Ectodermal cell (in vitro differentiated cells): ENCODE measurements around the gene NOC4L. TPM values are rescaled to one million over a fixed set of nuclear protein-coding genes. Genes with fewer than 3 reads are reported as not detected.
"Not testable (repeated sequence)": the region's sequence is repeated elsewhere in the genome, so short reads cannot be mapped to it uniquely, and the experiment has no call there.

Experiments
- H3K27ac ChIP-seq: 2 replicates; pipeline ENCODE4 v1.7.0; 2013; ENCODE audit warnings: mild to moderate bottlenecking, low read depth, low read length; ENCODE audit not compliant: insufficient read depth, poor library complexity, severe bottlenecking
- H3K27me3 ChIP-seq: 2 replicates; pipeline ENCODE4 v1.7.0; 2013; ENCODE audit warnings: mild to moderate bottlenecking, low read length; ENCODE audit not compliant: insufficient read depth, control insufficient read depth, poor library complexity, severe bottlenecking
- H3K36me3 ChIP-seq: one replicate; pipeline ENCODE4 v1.7.0; 2013; ENCODE audit warnings: low read length; ENCODE audit not compliant: control insufficient read depth, insufficient read depth
- H3K4me1 ChIP-seq: one replicate; pipeline ENCODE4 v1.7.0; 2013; ENCODE audit warnings: low read length; ENCODE audit not compliant: control insufficient read depth, insufficient read depth
- H3K4me3 ChIP-seq: 2 replicates; pipeline ENCODE4 v1.7.0; 2013; ENCODE audit warnings: low read depth, low read length, control low read depth; ENCODE audit not compliant: insufficient read depth
- H3K9me3 ChIP-seq: 2 replicates; pipeline ENCODE4 v1.7.0; 2013; ENCODE audit warnings: mild to moderate bottlenecking, low read length, moderate library complexity; ENCODE audit not compliant: control insufficient read depth
- WGBS, 2 experiments: methylation state at CpG; one replicate each; pipeline ENCODE4 v1.1.7; 2013; ENCODE audit warnings: missing lambda C conversion rate in 2 of 2; 5-methylcytosine and 5-hydroxymethylcytosine counted together
- polyA plus RNA-seq, 4 experiments: library from polyadenylated mRNA; stranded (reverse); fragments of 50-300 nt; gene quantifications; one replicate each; pipeline ENCODE4 v1.2.3, GENCODE V29; 2013

The NOC4L gene
- 33.9 TPM for polyA plus RNA-seq (2013, experiment 1 of 4)
- polyA plus RNA-seq (2013, experiment 2 of 4), result 33.1 TPM
- polyA plus RNA-seq (2013, experiment 3 of 4), result 25.5 TPM
- polyA plus RNA-seq (2013, experiment 4 of 4), result 19.8 TPM

- H3K27ac ChIP-seq, result peak within 1 kb of the TSS; percentile 50
- 0% methylated on average over 100 of the region's 100 CpGs for WGBS, 2 experiments
- H3K27me3 ChIP-seq, result no peaks in the 10 kb centered on the region
These were observed at the start of gene NOC4L, which contains the start of gene DDX51 for GRCh38 chr12:132144115-132144809. TSS of gene NOC4L (plus strand) at chr12:132144457. CDS start at chr12:132144489, 32 bp downstream. TSS of gene DDX51 (minus strand) at chr12:132144319. CDS start at chr12:132144296, 23 bp downstream.

DNA sequence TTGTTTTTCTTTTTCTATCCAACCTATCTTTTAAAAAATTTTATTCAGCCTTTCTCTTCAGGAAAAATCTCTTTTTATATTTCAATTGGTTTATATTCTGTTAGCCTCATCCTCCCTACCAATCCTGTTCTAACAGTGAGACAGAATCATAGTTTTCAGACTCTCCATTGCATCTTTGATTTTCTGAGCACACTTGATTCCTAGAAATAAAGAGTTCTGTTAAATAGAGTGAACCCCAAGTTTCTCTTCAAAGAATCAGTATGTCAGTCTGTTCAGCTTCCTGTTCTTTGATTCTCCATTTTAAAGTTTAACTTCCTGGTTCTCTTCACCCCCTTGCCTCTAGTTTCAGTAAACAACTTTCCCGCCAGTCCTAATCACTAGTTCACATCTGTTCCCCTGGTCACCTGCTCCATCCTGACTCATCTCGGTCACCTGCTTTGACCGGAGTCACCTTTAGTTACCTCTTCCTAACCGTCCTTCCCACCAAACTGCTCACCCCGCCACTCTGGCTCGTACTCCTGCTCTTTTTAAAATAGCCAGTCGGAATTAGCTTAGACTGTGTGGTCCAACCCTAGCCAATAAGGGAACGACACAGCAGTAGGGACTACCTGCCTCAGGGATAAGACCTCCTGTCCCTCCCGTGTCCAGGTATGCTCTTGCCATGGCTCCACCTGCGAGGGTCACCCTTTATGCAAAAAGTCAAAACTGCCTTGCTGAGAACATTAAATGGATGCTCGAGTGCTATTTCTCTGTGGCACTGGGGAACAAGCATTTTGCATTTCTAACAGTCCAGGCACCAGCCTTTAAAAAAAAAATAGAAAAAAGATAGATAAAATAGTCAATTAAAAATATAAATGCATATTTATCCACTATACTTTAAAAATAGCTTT is 48.5 kb upstream of the NOC4L start:
- WGBS, 2 experiments, result 92% methylated on average over 11 of the region's 11 CpGs
- Histone ChIP-seq H3K4me3 (no peak overlapping the region), H3K27me3 (no peaks in the 10 kb centered on the region), H3K36me3 (no peaks in the 10 kb centered on the region), H3K4me1 (no peaks in the 10 kb centered on the region), H3K9me3 (no peaks in the 10 kb centered on the region), H3K27ac (no peak overlapping the region)

More at GRCh38 chr12:132144115-132144809, at the start of gene NOC4L, which contains the start of gene DDX51:
- Histone ChIP-seq H3K36me3 (peaks cover 41% of the 10 kb centered on the region), H3K9me3 (no peaks in the 10 kb centered on the region), H3K4me3 (peak within 1 kb of the TSS; percentile 70), H3K4me1 (peaks cover 13% of the 10 kb centered on the region)

GRCh38 chr12:132099739-132100138 is 44.5 kb upstream of the NOC4L start:
- Histone ChIP-seq H3K27me3 (no peaks in the 10 kb centered on the region), H3K27ac (no peak overlapping the region), H3K4me1 (peaks cover 9% of the 10 kb centered on the region), H3K4me3 (no peak overlapping the region), H3K36me3 (no peaks in the 10 kb centered on the region), H3K9me3 (no peaks in the 10 kb centered on the region)
- 92 to 95% methylated on average over 12 of the region's 12 CpGs for WGBS, 2 experiments

DNA sequence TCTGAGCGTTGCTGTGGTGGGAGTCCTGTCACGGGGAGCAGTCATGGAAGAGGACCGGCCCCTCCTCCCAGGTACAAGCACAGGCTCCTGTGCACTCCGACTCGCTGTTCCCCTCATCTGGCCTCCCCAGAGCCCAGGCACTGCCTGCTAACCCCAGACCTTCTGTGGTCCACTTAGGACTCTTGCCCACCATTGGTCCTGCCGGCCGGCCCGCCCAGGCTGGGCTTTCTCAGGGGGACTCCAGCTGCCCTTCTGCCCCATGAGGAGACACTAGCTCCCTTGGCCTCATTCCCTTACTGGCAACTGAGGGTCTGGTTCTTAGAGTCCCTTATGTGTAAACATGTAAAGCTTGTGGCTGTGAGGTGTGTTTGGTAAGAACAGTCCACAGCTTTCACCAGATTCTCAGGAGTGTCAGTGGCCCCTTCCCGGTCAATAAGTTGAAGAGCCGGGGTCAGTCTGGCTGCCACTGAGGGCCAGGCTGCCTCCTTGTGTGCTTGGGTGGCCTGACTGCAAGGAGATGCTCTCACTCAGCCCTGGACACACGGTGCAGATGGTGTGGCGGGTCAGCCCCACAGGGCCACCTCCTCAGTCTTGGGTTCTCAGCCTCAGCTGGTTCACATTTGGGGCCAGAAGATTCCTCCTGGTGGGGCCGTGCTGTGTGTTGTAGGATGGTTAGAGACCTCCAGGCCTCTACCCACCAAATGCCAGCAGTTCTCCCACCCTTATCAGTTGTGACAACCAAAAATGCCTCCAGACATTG is 43.8 kb upstream of the NOC4L start:
- 93 to 96% methylated on average over 12 to 13 of the region's 13 CpGs for WGBS, 2 experiments
- Histone ChIP-seq H3K27me3 (no peaks in the 10 kb centered on the region), H3K4me1 (peaks cover 9% of the 10 kb centered on the region), H3K4me3 (no peak overlapping the region), H3K9me3 (no peaks in the 10 kb centered on the region), H3K27ac (no peak overlapping the region), H3K36me3 (no peaks in the 10 kb centered on the region)

DNA sequence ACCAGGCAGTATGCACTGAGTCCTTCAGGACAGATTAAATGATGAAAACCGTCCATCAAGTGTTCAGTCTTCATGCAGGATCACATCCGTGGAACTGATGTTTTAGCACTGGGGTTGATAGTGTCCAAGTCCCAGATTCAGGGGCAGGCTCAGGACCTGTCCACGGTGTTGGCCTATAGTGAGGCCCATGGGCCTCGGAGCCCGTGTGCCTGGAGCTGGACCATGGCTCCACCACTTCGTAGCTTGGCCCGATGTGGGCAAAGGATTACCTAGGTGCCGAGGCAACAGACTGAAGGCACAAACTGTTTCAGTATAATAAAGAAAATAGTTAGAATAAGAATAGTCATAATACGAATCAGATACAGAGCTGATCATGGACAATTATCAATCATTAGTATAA is 42.0 kb upstream of the NOC4L start:
- Histone ChIP-seq H3K9me3 (no peaks in the 10 kb centered on the region), H3K27me3 (no peaks in the 10 kb centered on the region), H3K36me3 (no peaks in the 10 kb centered on the region), H3K4me1 (peaks cover 9% of the 10 kb centered on the region), H3K4me3 (no peak overlapping the region), H3K27ac (no peak overlapping the region)
- WGBS, 2 experiments, result 89 to 95% methylated on average over 7 to 8 of the region's 9 CpGs

GRCh38 chr12:132103072-132103471 is 41.2 kb upstream of the NOC4L start:
- H3K4me1 ChIP-seq, result peaks cover 13% of the 10 kb centered on the region
- not testable (repeated sequence) for H3K27me3 ChIP-seq, H3K36me3 ChIP-seq, H3K27ac ChIP-seq, H3K9me3 ChIP-seq, H3K4me3 ChIP-seq
- WGBS, 2 experiments, result 45 to 47% methylated on average over 14 of the region's 14 CpGs

DNA sequence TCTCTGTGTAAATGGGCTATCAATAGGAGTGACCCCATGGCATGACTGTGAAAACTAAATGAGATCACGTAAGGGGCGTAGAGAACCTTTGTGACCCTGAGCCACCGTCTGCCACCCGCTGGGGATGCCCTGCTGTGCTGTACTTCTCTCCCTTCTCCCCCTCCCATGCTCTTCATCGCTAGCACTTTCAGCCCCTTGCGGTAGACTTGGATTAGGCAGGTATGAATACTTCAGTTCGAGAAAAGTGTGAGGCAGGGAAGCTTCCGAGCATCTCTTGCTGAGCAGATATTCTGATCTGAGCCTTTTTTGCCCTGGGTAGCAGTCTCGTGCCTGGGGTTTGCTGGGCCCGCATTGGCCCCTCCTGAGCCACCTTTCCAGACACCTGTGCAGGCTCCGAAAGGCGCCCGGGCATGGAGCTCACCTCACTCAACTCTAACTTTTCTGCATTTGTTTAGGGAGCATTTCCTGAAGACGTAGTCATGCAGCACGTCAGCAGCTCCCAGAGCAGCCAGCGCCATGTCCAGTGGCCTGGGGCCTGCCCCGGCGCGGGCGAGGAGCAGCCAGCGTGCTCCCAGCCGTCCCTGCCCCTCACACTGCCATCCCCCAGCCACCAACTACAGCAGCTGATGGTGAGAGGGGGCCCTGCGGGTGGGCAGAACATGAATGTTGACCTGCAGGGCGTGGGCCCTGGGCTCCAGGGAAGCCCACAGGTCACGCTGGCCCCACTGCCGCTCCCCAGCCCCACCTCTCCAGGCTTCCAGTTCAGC is 40.5 kb upstream of the NOC4L start:
- Histone ChIP-seq H3K4me3 (no peak overlapping the region), H3K36me3 (no peaks in the 10 kb centered on the region), H3K9me3 (no peaks in the 10 kb centered on the region), H3K27ac (no peak overlapping the region), H3K27me3 (no peaks in the 10 kb centered on the region), H3K4me1 (peaks cover 19% of the 10 kb centered on the region)
- WGBS, 2 experiments, result 77 to 78% methylated on average over 26 of the region's 26 CpGs

GRCh38 chr12:132105467-132105866 is 38.8 kb upstream of the NOC4L start:
- no peaks in the 10 kb centered on the region for H3K9me3 ChIP-seq
- no peak overlapping the region for H3K27ac ChIP-seq

DNA sequence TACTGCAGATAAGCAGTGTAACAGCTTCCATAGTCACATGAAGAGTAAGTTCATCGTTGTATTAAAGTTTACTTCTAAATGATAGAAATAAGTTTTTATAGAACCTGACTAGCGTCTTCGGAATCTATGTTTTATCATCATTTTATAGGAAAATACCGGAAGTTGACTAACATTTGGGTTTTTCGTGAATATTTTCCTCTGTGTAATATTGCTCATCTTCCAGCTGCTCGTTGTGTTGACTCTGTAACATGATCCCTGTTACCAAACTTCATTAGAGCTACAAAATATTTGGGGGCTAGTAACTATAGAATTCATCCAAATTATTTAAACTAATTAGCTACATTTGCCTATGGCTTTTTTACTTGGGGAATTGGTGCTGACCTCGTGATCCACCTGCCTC is 37.3 kb upstream of the NOC4L start:
- H3K36me3 ChIP-seq, result peaks cover 5% of the 10 kb centered on the region

More at GRCh38 chr12:132105467-132105866, 38.8 kb upstream of the NOC4L start:
- H3K27me3 ChIP-seq, result no peaks in the 10 kb centered on the region
- H3K4me1 ChIP-seq, result peaks cover 19% of the 10 kb centered on the region
- 93 to 96% methylated on average over 6 of the region's 6 CpGs for WGBS, 2 experiments
- no peak overlapping the region for H3K4me3 ChIP-seq
- H3K36me3 ChIP-seq, result peaks cover 5% of the 10 kb centered on the region

More for the DNA sequence above, 37.3 kb upstream of the NOC4L start:
- peaks cover 19% of the 10 kb centered on the region for H3K4me1 ChIP-seq
- H3K27me3 ChIP-seq, result no peaks in the 10 kb centered on the region
- no peak overlapping the region for H3K27ac ChIP-seq
- no peaks in the 10 kb centered on the region for H3K9me3 ChIP-seq
- H3K4me3 ChIP-seq, result no peak overlapping the region
- 98% methylated on average over 7 of the region's 7 CpGs for WGBS, 2 experiments
